ENCODE results near the gene HOXD1.

The HOXD1 gene

GRCh38 chr2:176152350-176153181 lies 35.9 kb upstream of the HOXD1 start:
- no peak for DNase-seq (ENCODE audit: extremely low read depth in 1 of 2, low read depth in 1 of 2)

GRCh38 chr2:176154576-176155252 lies 33.8 kb upstream of the HOXD1 start:
- no peak for DNase-seq (ENCODE audit: extremely low read depth in 1 of 2, low read depth in 1 of 2)

- DNase-seq (ENCODE audit: extremely low read depth in 1 of 2, low read depth in 1 of 2) = no peak
These were observed 33.0 kb upstream of the HOXD1 start for GRCh38 chr2:176155356-176156044.

GRCh38 chr2:176156301-176156806 lies 32.1 kb upstream of the HOXD1 start:
- DNase-seq (ENCODE audit: extremely low read depth in 1 of 2, low read depth in 1 of 2) = no peak

- DNase-seq (ENCODE audit: extremely low read depth in 1 of 2, low read depth in 1 of 2) = no peak
These were observed 31.5 kb upstream of the HOXD1 start, which contains the start of gene HOXD3 for GRCh38 chr2:176156807-176157498. Gene HOXD3 (plus strand): TSS chr2:176157307. CDS start chr2:176169115, 11,808 bp downstream.

GRCh38 chr2:176157499-176158185 lies 30.8 kb upstream of the HOXD1 start:
- DNase-seq (ENCODE audit: extremely low read depth in 1 of 2, low read depth in 1 of 2) = no peak

- no peak for DNase-seq (ENCODE audit: extremely low read depth in 1 of 2, low read depth in 1 of 2)
These were observed 30.3 kb upstream of the HOXD1 start for GRCh38 chr2:176158186-176158591.

GRCh38 chr2:176158855-176159662 lies 29.4 kb upstream of the HOXD1 start:
- no peak for DNase-seq (ENCODE audit: extremely low read depth in 1 of 2, low read depth in 1 of 2)

- no peak for DNase-seq (ENCODE audit: extremely low read depth in 1 of 2, low read depth in 1 of 2)
These were observed 28.7 kb upstream of the HOXD1 start for GRCh38 chr2:176159663-176160250.

- DNase-seq (ENCODE audit: extremely low read depth in 1 of 2, low read depth in 1 of 2) = no peak
These were observed 28.1 kb upstream of the HOXD1 start for GRCh38 chr2:176160251-176160985.

- DNase-seq (ENCODE audit: extremely low read depth in 1 of 2, low read depth in 1 of 2) = no peak
These were observed 27.3 kb upstream of the HOXD1 start for GRCh38 chr2:176160986-176161824.

GRCh38 chr2:176161825-176162626 lies 26.4 kb upstream of the HOXD1 start:
- DNase-seq (ENCODE audit: extremely low read depth in 1 of 2, low read depth in 1 of 2) = no peak

- DNase-seq (ENCODE audit: extremely low read depth in 1 of 2, low read depth in 1 of 2) = no peak
These were observed 25.4 kb upstream of the HOXD1 start for GRCh38 chr2:176162911-176163671.

- DNase-seq (ENCODE audit: extremely low read depth in 1 of 2, low read depth in 1 of 2) = no peak
These were observed 24.8 kb upstream of the HOXD1 start for GRCh38 chr2:176163672-176164056.

GRCh38 chr2:176164201-176164600 lies 24.3 kb upstream of the HOXD1 start:
- DNase-seq (ENCODE audit: extremely low read depth in 1 of 2, low read depth in 1 of 2) = no peak
